Skeletal muscle cell (primary cell): Measurements from ENCODE around the gene RASGRF2.
"Not testable (repeated sequence)": the region's sequence is repeated elsewhere in the genome, so short reads cannot be mapped to it uniquely, and the experiment has no call there.

Experiments used
- DNase-seq: peaks from one replicate; pipeline ENCODE4 v3.0.0-alpha.2; 2010; ENCODE audit warnings: low read depth
- H3K4me3 ChIP-seq: 2 replicates; pipeline ENCODE4 v1.5.1; 2011; ENCODE audit warnings: low read depth, mild to moderate bottlenecking, control low read depth, low read length, moderate library complexity

RASGRF2 gene

DNA sequence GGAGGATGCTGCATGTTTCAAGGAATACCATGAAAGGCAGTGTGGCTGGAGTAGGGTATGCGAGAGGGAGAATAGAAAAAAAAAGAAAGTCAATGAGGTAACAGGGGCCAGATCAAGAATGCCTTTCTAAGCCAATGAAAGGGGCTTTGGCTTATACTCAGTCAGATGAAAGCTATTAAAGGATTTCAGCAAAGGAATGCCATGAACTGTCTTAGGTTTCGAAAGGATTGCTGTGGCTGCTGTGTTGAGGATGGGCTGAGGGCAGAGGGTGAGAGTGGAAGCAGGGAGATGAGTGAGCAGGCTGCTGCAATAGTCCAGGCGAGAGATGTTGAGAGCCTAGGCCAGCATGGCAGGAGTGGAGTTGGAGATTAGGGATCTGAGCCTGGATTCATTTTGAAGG is 137.6 kb downstream of the RASGRF2 start:
- no peak for DNase-seq
- H3K4me3 ChIP-seq: no peak overlapping the region

DNA sequence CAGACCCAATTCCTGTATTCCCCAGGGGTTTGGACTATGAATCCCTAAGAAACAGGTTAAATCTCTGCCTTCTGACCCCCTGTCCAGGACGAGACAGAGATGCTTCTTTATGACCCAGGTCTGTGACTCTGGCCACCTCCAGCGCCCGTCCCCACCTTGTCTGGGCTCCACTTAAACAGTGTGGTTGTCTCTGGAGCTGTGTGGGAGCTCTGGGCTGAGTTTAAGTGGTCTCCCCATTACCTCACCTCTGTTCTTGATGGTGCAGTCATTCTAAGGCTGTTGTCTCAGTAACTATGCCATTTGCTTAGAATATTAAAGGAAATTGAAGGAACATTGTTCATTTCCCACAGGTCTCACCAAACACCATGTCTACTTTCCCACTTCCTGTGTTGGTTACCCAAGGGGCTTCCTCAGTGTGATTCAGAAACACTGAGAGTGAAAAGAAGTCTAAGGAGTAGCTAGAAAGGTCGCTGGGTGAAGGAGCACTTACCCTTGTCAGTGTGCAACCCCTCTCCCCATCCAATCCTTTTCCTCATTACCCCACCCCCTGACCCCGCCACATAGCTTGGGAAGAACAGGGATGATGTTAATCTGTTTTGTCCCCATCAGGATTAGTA is 145.2 kb downstream of the RASGRF2 start:
- DNase-seq: no peak
- no peak overlapping the region for H3K4me3 ChIP-seq

DNA sequence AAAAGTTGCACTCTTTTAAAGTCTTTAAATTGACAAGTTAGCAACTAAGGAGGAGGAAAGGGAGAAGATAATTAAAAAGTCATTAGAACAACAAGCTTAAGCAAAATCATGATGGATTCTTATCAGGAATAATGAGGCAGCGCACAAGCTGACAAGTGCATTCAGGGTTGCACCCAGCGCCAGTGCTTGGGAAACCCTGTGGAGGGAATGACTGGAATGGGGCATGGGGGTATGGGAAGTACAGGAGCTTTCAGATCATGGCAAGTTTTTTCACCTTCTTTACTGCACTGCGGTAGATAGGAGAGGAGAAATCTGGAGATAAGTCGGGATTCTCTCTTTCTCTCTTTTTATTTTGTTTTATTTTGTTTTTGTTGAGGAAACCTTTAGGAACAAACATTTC is 155.1 kb downstream of the RASGRF2 start:
- no peak for DNase-seq
- H3K4me3 ChIP-seq: no peak overlapping the region

- H3K4me3 ChIP-seq: no peak overlapping the region
- no peak for DNase-seq
These were observed 157.4 kb downstream of the RASGRF2 start for GRCh38 chr5:81117566-81117965.

- no peak for DNase-seq
- H3K4me3 ChIP-seq: no peak overlapping the region
These were observed 161.1 kb downstream of the RASGRF2 start for GRCh38 chr5:81121273-81121672.

GRCh38 chr5:81121836-81122630 is 161.9 kb downstream of the RASGRF2 start:
- no peak for DNase-seq
- H3K4me3 ChIP-seq: no peak overlapping the region

- H3K4me3 ChIP-seq, DNase-seq: not testable (repeated sequence)
These were observed 164.5 kb downstream of the RASGRF2 start for GRCh38 chr5:81124689-81125088.

GRCh38 chr5:81125959-81126358 is 165.8 kb downstream of the RASGRF2 start:
- DNase-seq: no peak

DNA sequence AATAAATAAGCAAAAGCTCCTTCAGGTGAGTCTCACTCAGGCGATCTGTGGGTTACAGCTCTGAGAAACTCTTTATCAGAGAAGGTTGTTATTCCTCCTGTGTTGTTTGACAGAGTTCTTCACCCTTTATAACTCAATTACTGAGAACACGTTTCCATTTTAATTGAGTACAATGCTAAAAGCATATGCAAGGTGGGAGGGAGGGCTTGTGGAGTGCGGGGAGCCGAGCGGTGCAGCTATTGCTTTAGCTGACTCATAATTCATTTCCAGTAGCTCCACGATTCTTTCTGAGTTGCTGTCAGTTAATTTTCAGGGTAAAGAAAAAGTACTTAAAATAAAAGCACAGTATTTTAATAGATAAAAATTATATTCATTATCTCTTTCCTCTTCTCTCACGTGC is 168.3 kb downstream of the RASGRF2 start:
- no peak overlapping the region for H3K4me3 ChIP-seq
- no peak for DNase-seq

More at GRCh38 chr5:81125959-81126358, 165.8 kb downstream of the RASGRF2 start:
- H3K4me3 ChIP-seq: no peak overlapping the region

DNA sequence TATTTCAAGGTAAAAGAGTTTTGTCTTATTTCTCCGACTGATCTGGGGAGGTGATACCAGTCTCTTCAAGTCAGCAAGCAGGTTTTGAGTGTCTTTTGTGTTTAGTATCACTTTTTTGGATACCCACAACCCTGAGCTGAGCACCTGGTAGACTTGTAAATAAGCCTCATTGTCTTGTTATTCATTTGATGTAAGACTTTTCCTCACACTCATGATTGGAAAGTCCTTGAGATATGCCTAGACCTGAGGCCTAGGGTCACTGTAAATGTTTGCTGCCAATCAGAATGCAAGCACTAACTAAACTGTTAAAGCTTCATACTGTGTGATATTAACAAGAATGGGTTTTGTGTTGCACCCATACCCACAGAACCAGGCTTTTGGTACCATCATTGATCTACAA is 172.2 kb downstream of the RASGRF2 start:
- DNase-seq: no peak

DNA sequence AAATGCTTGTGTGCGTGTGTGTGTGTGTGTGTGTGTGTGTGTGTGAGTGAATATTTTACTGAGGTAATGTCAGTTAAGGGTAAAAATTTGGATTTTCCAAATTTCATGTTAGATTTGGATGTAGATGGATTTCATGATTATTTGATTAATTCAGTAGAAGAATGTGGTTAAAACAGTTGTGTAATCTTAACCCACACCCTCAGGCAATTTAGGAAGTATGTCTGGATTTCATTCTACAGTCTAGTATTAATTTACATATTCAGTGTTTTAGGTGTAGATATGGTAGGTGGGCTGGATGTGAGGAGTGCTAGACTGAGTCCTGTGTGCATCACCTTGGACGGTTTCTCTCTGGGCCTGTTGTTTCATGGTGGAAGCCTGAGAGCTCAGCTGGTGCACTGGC is 173.9 kb downstream of the RASGRF2 start:
- no peak for DNase-seq
- no peak overlapping the region for H3K4me3 ChIP-seq

More for the DNA sequence above, 172.2 kb downstream of the RASGRF2 start:
- no peak overlapping the region for H3K4me3 ChIP-seq

DNA sequence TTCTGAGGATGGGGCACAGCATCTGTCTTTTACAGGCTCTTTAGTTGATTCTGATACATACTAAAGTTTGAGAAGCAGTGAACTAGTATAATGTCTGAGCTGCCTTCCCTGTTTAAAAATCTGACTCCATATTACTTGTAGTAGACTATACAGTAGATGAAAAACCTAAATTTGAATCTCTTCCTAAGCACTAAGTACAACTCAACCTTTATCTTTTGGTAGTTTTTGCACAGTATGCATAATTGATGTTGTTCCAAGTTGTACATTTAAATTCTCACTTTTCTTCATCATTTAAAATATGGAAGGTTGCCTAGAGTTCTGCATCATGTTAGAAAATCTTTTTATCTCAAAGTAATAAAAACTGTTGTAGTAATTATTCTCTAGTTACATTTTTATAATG is 174.4 kb downstream of the RASGRF2 start:
- H3K4me3 ChIP-seq: no peak overlapping the region
- no peak for DNase-seq

DNA sequence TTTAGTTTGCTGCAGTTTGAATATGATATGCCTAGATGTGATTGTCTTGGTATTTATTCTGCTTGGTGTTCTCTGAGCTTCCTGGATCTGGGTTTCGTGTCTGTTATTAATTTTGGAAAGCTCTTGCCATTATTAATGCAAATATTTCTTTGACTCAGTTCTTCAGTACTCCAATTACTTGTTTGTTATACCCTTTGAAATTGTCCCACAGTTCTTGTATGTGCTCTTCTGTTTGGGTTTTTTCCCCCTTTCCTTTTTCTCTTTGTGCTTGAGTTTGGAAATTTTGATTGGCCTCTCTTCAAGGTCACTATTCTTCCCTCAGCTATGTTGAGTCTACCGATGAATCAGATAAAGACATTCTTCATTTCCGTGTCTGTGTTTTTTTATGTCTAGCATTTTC is 176.4 kb downstream of the RASGRF2 start:
- H3K4me3 ChIP-seq: no peak overlapping the region
- DNase-seq: no peak

- no peak for DNase-seq
- H3K4me3 ChIP-seq: no peak overlapping the region
These were observed 177.7 kb downstream of the RASGRF2 start for GRCh38 chr5:81137833-81138232.

- DNase-seq: no peak
- H3K4me3 ChIP-seq: no peak overlapping the region
These were observed 180.3 kb downstream of the RASGRF2 start for GRCh38 chr5:81140441-81140840.

- DNase-seq: peak; percentile 27
These were observed 180.8 kb downstream of the RASGRF2 start for GRCh38 chr5:81140943-81141342.

GRCh38 chr5:81142108-81142507 is 181.9 kb downstream of the RASGRF2 start:
- DNase-seq: no peak
- no peak overlapping the region for H3K4me3 ChIP-seq

More at GRCh38 chr5:81140943-81141342, 180.8 kb downstream of the RASGRF2 start:
- no peak overlapping the region for H3K4me3 ChIP-seq

DNA sequence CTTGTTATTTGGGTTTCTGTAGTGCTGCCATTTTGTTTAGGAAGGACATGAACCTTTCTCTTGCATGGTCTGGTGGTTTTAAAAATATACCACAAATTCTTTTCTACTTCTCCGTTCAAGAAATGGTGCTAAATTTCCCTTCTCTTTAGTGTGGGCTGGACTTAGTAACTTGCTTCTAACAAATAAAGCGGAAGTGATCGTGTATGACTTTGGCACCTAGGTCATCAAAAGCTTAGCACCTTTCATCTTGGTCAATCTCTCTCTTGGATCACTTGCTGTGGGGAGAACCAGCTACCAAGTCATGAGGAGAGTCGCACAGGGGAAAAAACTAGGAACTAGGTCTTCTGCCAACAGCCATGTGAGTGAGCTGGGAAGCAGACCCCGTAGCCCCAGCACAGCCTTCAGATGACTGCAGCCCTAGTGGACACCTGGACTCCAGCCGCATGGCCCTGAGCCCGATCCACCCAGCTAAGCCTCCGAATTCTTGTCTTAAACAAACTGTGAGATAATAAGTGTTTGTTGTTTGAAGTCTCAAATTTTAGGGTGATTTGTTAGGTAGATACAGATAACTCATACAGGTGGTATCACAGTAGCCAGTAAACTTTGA is 185.3 kb downstream of the RASGRF2 start:
- DNase-seq: no peak
- H3K4me3 ChIP-seq: no peak overlapping the region

GRCh38 chr5:81146031-81146430 is 185.9 kb downstream of the RASGRF2 start:
- H3K4me3 ChIP-seq: no peak overlapping the region
- no peak for DNase-seq

GRCh38 chr5:81147011-81147885 is 187.1 kb downstream of the RASGRF2 start:
- H3K4me3 ChIP-seq: no peak overlapping the region
- no peak for DNase-seq
